Bone marrow (tissue), 2 donors: ENCODE measurements around the gene MT1X.
A peak's percentile ranks its signal among the peaks of the same experiment; 100 is the strongest.
"Not testable (repeated sequence)": the region's sequence is repeated elsewhere in the genome, so short reads cannot be mapped to it uniquely, and the experiment has no call there.

Experiments
- DNase-seq, 2 donors: peaks; one replicate each; lab custom pipeline; 2025; lab: John Stamatoyannopoulos, UW

Gene MT1X

DNA sequence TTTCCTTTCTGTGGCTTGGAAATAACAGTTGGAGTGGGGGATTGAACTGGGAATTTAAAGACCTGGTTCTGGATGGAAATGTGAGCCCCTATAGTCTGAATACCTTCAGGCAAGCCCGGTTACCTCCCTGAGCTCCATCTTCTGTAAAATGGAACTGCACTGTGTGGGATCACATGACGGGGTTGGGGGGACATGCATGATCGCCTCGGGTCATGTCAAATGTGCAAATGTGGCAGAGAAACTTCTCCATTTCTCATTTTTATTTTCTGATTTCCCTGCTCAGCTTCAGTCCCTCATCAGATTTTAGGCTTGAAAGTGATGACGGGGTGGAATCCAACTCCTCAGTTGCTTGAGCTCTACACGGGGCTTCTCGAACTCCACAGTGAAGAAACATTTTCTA, 29.1 kb upstream of the MT1X start:
- no peak for DNase-seq

GRCh38 chr16:56657555-56658326, 24.5 kb upstream of the MT1X start, which contains the start of gene MT1F:
TSS of gene MT1F (plus strand) at chr16:56657959. CDS start at chr16:56658059, 100 bp downstream.
- peak in 1 of 2 donors; percentile 57 for DNase-seq

DNA sequence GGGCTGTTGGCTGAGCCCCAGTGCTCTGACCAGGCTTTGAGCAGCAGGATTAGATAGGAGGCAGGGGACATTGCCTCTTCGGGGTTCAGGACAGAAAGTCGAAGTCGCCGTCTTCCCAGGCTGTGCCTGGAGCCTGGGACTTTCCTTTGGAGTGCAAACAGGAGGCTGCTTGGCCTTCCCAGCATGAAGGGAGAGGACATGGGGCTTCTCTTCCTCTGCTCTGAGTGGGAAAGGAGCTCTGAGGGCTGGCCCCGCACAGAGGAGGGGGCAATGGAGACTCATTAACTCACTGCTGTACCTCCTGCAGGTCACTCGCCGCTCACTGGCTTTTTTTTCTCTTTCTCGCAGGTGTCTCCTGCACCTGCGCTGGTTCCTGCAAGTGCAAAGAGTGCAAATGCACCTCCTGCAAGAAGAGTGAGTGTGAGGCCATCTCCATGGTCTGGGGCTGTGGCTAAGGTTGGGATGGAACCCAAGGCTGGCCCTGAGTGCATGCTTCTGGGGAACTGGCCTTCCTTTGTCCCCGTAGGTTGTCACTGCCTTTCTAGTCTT, 23.9 kb upstream of the MT1X start:
- no peak for DNase-seq

- DNase-seq = no peak
These were observed 19.6 kb upstream of the MT1X start for GRCh38 chr16:56662357-56663354.

- DNase-seq = no peak
These were observed 17.8 kb upstream of the MT1X start for GRCh38 chr16:56664506-56664905.

DNA sequence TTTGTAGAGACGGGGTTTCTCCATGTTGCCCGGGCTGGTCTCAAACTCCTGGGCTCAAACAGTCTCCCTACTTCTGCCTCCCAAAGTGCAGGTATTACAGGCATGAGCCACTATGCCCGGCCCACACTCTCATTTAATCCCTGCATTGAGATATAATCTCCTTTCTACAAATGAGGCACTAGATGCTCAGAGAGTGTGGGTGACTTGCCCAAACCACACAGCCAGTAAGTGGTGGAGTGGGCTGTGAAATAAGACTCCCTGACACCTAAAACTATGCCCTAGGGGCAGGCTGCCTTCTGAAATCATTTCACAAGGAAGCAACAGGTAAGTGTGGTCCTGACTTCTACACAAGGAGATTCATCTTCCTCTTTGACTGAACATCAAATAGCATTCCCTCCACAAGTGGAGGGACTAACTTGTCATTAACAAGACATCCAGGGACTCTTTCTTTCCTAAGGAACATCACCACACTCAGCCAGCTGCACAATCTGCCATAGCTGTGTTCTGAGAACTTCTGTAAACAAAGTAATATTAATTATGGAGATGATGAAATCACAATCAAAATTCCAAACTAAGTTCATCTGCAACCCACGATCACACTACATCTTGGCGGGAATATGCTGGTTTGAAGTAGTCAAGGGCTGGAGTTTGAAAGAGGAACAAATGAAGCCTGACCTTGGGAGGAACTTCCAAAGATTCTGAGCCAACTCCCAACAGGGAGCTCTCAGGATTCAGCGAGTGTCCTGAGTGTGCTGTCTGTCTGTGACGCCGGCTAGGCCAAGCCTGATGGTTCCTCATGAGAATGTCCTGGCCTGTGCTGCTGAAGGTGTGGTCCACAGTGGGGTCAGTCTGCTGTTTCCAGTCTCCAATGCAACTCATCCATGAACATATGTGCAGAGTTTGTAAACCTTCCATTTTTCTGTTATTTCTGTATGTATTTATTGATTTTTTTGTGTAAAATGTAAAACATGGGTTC, 16.7 kb upstream of the MT1X start:
- not testable (repeated sequence) for DNase-seq

- DNase-seq = no peak
These were observed 14.4 kb upstream of the MT1X start, which contains the start of gene MT1G for GRCh38 chr16:56667581-56668571. TSS of gene MT1G (minus strand) at chr16:56668065. CDS start at chr16:56667993, 72 bp downstream.

- DNase-seq = no peak
These were observed 13.0 kb upstream of the MT1X start, which contains the start of gene MT1H for GRCh38 chr16:56669005-56669839. TSS of gene MT1H (plus strand) at chr16:56669814. CDS start at chr16:56669885, 71 bp downstream.

DNA sequence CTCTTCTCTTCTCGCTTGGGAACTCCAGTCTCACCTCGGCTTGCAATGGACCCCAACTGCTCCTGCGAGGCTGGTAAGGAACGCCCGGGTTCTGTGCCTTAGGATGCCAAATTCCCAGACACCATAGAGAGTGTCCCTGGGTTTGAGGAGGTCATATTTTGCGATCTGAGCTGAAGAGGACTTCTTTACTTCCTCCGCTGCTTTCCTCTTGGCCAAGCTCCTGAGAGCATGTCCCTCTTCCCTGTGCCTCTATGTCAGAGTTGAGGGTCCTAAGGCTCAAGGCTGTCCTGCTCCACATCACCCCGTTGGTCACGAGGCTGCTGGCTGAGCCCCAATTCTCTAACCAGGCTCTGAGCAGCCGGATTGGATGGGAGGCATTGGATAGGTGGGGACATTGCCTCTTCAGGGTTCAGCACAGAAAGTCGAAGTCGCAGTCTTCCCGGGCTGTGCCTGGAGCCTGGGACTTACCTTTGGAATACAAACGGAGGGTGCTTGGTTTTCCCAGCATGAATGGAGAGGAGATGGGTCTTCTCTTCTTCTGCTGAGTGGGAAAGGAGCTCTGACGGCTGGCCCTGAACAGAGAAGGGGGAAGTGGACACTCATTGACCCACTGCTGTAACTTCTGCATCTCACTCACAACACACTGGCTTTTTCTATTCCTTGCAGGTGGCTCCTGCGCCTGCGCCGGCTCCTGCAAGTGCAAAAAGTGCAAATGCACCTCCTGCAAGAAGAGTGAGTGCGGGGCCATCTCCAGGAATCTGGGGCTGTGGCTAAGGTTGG, 12.2 kb upstream of the MT1X start:
- no peak for DNase-seq

- DNase-seq = no peak
These were observed 11.7 kb upstream of the MT1X start for GRCh38 chr16:56670620-56670934.

DNA sequence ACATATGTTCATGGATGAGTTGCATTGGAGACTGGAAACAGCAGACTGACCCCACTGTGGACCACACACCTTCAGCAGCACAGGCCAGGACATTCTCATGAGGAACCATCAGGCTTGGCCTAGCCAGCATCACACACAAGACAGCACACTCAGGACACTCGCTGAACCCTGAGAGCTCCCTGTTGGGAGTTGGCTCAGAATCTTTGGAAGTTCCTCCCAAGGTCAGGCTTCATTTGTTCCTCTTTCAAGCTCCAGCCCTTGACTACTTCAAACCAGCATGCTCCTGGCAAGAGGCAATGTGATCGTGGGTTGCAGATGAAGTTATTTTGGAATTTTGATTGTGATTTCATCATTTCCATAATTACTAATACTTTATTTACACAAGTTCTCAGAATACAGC, 10.6 kb upstream of the MT1X start:
- DNase-seq = not testable (repeated sequence)

DNA sequence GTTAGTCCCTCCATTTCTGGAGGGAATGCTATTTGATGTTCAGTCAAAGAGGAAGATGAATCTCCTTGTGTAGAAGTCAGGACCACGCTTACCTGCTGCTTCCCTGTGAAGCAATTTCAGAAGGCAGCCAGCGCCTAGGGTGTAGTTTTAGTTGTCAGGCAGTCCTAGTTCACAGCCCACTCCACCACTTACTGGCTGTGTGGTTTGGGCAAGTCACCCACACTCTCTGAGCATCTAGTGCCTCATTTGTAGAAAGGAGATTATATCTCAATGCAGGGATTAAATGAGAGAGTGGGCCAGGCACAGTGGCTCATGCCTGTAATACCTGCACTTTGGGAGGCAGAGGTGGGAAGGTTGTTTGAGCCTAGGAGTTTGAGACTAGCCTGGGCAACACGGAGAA, 10.1 kb upstream of the MT1X start:
- DNase-seq = not testable (repeated sequence)

GRCh38 chr16:56672761-56673536, 9.3 kb upstream of the MT1X start:
- no peak for DNase-seq

DNA sequence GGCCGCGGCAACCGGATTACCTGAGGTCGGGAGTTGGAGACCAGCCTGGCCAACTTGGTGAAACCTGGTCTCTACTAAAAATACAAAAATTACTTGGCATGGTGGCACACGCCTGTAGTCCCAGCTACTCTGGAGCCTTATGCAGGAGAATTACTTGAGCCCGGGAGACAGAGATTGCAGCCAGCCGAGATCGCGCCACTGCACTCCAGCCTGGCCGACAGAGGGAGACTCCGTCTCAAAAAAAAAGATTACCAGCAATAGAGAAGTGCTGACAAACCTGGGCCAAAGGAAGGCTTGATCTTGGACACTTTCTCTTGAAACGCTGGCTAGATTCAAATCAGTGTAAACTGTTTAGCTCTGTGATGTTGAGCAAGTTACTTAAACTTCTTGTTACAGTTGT, 8.3 kb upstream of the MT1X start:
- DNase-seq = peak in 1 of 2 donors; percentile 27

- not testable (repeated sequence) for DNase-seq
These were observed 7.7 kb upstream of the MT1X start for GRCh38 chr16:56674570-56674969.

- DNase-seq = no peak
These were observed 6.5 kb upstream of the MT1X start for GRCh38 chr16:56675685-56676210.

- no peak for DNase-seq
These were observed 4.8 kb upstream of the MT1X start for GRCh38 chr16:56677474-56677873.
